ENCODE measurements around the gene TACR1. TPM values are rescaled to one million over a fixed set of nuclear protein-coding genes. Genes with fewer than 3 reads are reported as not detected.
"Not testable (repeated sequence)": the region's sequence is repeated elsewhere in the genome, so short reads cannot be mapped to it uniquely, and the experiment has no call there.

TACR1 gene
- total RNA-seq, 2 experiments from 2014 or later: not detected

DNA sequence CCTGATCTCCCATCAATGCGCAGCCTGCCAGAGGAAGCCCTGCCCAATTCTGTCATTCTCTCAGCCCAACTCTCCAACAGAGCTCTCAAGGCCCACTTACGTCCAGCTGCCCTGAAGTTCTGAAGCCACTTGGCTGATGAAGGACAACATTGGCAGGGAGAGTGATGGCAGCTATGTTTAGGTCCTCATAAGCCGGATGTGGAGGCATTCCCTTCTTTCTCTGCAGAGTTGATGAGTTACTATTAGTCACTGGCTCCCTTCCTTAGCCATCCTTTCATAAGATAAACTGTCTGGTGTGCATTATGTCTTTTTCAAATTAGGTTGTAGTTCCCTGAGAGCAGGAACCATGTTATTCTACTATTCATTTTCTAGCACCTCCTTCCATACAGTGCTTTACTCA, 22.5 kb upstream of the TACR1 start:
- Mint-ChIP-seq H3K4me1 (ENCODE audit: low read depth) (no peaks in the 10 kb centered on the region), H3K4me3 (no peak overlapping the region), H3K27ac (no peak overlapping the region), H3K27me3 (ENCODE audit: low read depth) (peaks cover 8% of the 10 kb centered on the region), H3K36me3 (ENCODE audit: low read depth) (no peaks in the 10 kb centered on the region), H3K9me3 (no peaks in the 10 kb centered on the region)
- intact Hi-C loops (cut with micrococcal nuclease): no loop called here
- no peak for DNase-seq
- CTCF ChIA-PET: interaction anchor here (0.6 kb wide), 1 partner anchor 62 kb away, joined by 3 read pairs; no protein-coding TSS in a partner anchor

- H3K36me3 Mint-ChIP-seq (ENCODE audit: low read depth); DNase-seq; H3K27me3 Mint-ChIP-seq (ENCODE audit: low read depth); intact Hi-C loops (cut with micrococcal nuclease); CTCF ChIA-PET; H3K4me1 Mint-ChIP-seq (ENCODE audit: low read depth); H3K27ac Mint-ChIP-seq; H3K9me3 Mint-ChIP-seq; H3K4me3 Mint-ChIP-seq: not testable (repeated sequence)
Measured at GRCh38 chr2:75219213-75219612, 19.9 kb upstream of the TACR1 start.

DNA sequence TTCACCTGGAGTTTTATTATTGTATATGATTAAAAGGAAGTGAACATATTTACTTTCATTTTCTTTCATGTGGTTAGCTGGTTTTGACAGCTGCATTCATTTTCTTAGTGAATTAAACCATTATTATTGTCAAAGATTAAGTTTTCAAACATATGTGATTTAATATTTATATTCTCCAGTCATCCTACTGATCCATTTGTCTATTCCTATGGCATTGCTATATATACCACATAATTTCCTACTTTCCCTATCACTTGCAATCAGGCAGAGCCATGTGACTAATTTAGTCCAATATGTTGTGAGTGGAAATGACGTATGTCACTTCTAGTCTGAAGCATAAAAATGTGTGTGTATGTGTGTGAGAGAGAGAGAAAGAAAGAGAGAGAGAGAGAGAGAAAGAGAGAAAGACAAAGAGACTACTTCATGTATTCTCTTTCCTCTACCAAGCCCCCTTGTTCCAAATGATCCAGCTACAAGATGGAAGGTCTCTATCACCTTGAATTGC, 12.0 kb upstream of the TACR1 start:
- Mint-ChIP-seq H3K4me3 (no peak overlapping the region), H3K36me3 (ENCODE audit: low read depth) (no peaks in the 10 kb centered on the region), H3K27ac (no peak overlapping the region), H3K4me1 (ENCODE audit: low read depth) (peaks cover 4% of the 10 kb centered on the region), H3K9me3 (no peaks in the 10 kb centered on the region), H3K27me3 (ENCODE audit: low read depth) (peaks cover 2% of the 10 kb centered on the region)
- no peak for DNase-seq
- intact Hi-C loops (cut with micrococcal nuclease): no loop called here
- CTCF ChIA-PET: no interaction called here

- no peak for DNase-seq
- Mint-ChIP-seq H3K36me3 (ENCODE audit: low read depth) (no peaks in the 10 kb centered on the region), H3K4me1 (ENCODE audit: low read depth) (peaks cover 4% of the 10 kb centered on the region), H3K27me3 (ENCODE audit: low read depth) (peaks cover 7% of the 10 kb centered on the region), H3K27ac (no peak overlapping the region), H3K4me3 (no peak overlapping the region), H3K9me3 (no peaks in the 10 kb centered on the region)
- intact Hi-C loops (cut with micrococcal nuclease): no loop called here
- CTCF ChIA-PET: no interaction called here
Measured at GRCh38 chr2:75210409-75210808, 11.1 kb upstream of the TACR1 start.

DNA sequence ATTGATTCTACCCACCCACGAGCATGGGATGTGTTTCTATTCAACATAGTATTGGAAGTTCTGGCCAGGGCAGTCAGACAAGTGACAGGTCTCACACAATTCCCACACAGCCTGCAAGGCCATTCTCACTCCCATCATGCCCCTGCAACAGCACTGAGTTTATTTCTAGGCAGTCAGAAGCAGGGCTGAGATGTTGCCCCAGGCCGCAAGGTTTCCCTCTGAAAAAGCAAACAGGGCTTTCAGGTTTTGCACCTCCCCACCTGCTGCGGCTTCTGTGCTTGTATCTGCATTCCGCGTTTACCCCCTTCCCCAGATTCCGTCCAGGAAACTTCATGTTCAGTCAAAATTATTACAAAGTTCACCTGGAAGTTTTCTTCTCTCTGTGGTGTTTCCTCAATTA, 9.4 kb upstream of the TACR1 start:
- CTCF ChIA-PET: no interaction called here
- Mint-ChIP-seq H3K36me3 (ENCODE audit: low read depth) (no peaks in the 10 kb centered on the region), H3K4me3 (no peak overlapping the region), H3K27ac (no peak overlapping the region), H3K27me3 (ENCODE audit: low read depth) (peaks cover 19% of the 10 kb centered on the region), H3K4me1 (ENCODE audit: low read depth) (peaks cover 4% of the 10 kb centered on the region), H3K9me3 (no peaks in the 10 kb centered on the region)
- no peak for DNase-seq
- intact Hi-C loops (cut with micrococcal nuclease): no loop called here

GRCh38 chr2:75204833-75205232, 5.5 kb upstream of the TACR1 start:
- H3K4me3 Mint-ChIP-seq: no peak overlapping the region
- CTCF ChIA-PET: no interaction called here
- H3K27me3 Mint-ChIP-seq (ENCODE audit: low read depth): peaks cover 43% of the 10 kb centered on the region
- intact Hi-C loops (cut with micrococcal nuclease): no loop called here
- H3K9me3 Mint-ChIP-seq: no peaks in the 10 kb centered on the region
- H3K27ac Mint-ChIP-seq: no peak overlapping the region
- H3K36me3 Mint-ChIP-seq (ENCODE audit: low read depth): no peaks in the 10 kb centered on the region
- peaks cover 5% of the 10 kb centered on the region for H3K4me1 Mint-ChIP-seq (ENCODE audit: low read depth)
- no peak for DNase-seq

GRCh38 chr2:75202359-75202758, 3.0 kb upstream of the TACR1 start:
- peaks cover 66% of the 10 kb centered on the region for H3K27me3 Mint-ChIP-seq (ENCODE audit: low read depth)
- DNase-seq: no peak
- no peak overlapping the region for H3K4me3 Mint-ChIP-seq
- H3K9me3 Mint-ChIP-seq: no peaks in the 10 kb centered on the region
- no peak overlapping the region for H3K27ac Mint-ChIP-seq
- CTCF ChIA-PET: no interaction called here
- no peaks in the 10 kb centered on the region for H3K36me3 Mint-ChIP-seq (ENCODE audit: low read depth)
- intact Hi-C loops (cut with micrococcal nuclease): no loop called here
- H3K4me1 Mint-ChIP-seq (ENCODE audit: low read depth): peaks cover 7% of the 10 kb centered on the region

- Mint-ChIP-seq H3K27ac (no peak overlapping the region), H3K9me3 (no peaks in the 10 kb centered on the region), H3K4me3 (peak overlapping the region; percentile 66), H3K4me1 (ENCODE audit: low read depth) (peaks cover 7% of the 10 kb centered on the region), H3K36me3 (ENCODE audit: low read depth) (no peaks in the 10 kb centered on the region), H3K27me3 (ENCODE audit: low read depth) (peaks cover 70% of the 10 kb centered on the region)
- intact Hi-C loops (cut with micrococcal nuclease): no loop called here
- DNase-seq: peak; percentile 10
- CTCF ChIA-PET: interaction anchor here (0.7 to 1.5 kb wide), 11 partner anchors 11 to 408 kb away, joined by 3 to 6 read pairs (median 3); no protein-coding TSS in a partner anchor
Measured at GRCh38 chr2:75200140-75201096, 1.1 kb upstream of the TACR1 start.

- no peaks in the 10 kb centered on the region for H3K36me3 Mint-ChIP-seq (ENCODE audit: low read depth)
- peaks cover 2% of the 10 kb centered on the region for H3K4me1 Mint-ChIP-seq (ENCODE audit: low read depth)
- H3K27me3 Mint-ChIP-seq (ENCODE audit: low read depth): peaks cover 54% of the 10 kb centered on the region
- CTCF ChIA-PET: interaction anchor here (0.7 kb wide), 1 partner anchor 273 kb away, joined by 3 read pairs; no protein-coding TSS in a partner anchor
- intact Hi-C loops (cut with micrococcal nuclease): no loop called here
- H3K27ac Mint-ChIP-seq: no peak overlapping the region
- H3K9me3 Mint-ChIP-seq: no peaks in the 10 kb centered on the region
- H3K4me3 Mint-ChIP-seq: no peak overlapping the region
- DNase-seq: no peak
Measured at GRCh38 chr2:75195076-75195691, 4.1 kb downstream of the TACR1 start.

DNA sequence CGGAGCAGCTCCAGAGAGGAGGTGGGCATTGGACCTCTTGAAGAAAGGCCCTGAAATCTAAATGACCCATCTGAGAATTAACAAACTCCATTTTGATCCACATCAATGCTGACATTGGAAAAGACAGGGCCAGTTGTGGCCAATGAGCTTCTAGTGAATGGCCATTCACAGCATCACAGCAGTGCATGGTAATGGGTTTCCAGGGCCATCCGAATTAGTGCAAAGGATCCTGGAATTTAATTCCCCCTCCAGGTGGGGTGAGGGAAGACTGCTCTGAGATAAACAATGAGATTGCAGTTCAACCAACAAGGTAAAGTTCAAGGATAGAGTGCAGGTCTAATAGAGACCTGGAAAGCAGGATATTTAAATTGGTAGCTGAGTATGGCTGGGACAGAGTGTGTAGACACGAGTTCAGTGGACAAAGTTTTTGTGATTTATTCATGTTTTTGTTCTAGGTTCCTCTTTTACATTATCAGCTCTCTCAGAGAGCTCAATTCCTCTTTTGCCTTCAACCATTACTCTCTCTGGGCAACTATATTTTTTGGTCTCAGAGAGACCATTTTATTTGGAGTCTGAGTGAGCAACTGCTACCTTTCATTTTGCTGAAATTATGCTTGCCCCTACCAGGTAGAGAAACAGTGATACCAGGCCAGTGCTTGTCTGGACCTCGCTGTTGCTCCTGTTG, 5.0 kb downstream of the TACR1 start:
- Mint-ChIP-seq H3K27me3 (ENCODE audit: low read depth) (peaks cover 47% of the 10 kb centered on the region), H3K4me1 (ENCODE audit: low read depth) (no peaks in the 10 kb centered on the region), H3K36me3 (ENCODE audit: low read depth) (no peaks in the 10 kb centered on the region), H3K27ac (no peak overlapping the region), H3K4me3 (no peak overlapping the region), H3K9me3 (no peaks in the 10 kb centered on the region)
- no peak for DNase-seq
- intact Hi-C loops (cut with micrococcal nuclease): no loop called here
- CTCF ChIA-PET: interaction anchor here (0.7 kb wide), 1 partner anchor 272 kb away, joined by 3 read pairs; no protein-coding TSS in a partner anchor

DNA sequence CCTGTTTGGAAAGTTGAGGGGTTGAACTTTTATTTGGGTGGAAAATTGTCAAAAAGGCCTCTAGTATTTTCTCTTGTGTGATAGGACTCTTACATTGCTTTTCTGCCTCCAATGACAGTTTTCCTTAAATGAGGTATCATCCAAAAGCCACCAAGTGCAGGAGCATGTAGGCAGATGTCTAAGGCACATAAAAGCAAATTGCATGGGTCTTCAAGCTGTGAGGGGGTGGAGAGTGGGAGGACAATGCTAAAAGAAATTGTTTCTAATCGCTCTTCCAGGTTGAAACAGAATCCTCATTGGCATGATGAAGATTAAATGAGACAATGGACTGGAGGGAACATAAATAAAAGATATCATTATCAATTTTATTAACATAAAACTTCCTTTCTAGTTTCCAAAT, 6.8 kb downstream of the TACR1 start:
- Mint-ChIP-seq H3K4me1 (ENCODE audit: low read depth) (no peaks in the 10 kb centered on the region), H3K4me3 (no peak overlapping the region), H3K27ac (no peak overlapping the region), H3K9me3 (no peaks in the 10 kb centered on the region), H3K36me3 (ENCODE audit: low read depth) (no peaks in the 10 kb centered on the region), H3K27me3 (ENCODE audit: low read depth) (peaks cover 31% of the 10 kb centered on the region)
- CTCF ChIA-PET: interaction anchor here (0.6 kb wide), 1 partner anchor 12 kb away, joined by 3 read pairs; no protein-coding TSS in a partner anchor
- DNase-seq: no peak
- intact Hi-C loops (cut with micrococcal nuclease): no loop called here

- H3K27me3 Mint-ChIP-seq (ENCODE audit: low read depth): peaks cover 19% of the 10 kb centered on the region
- CTCF ChIA-PET: interaction anchor here (1.0 kb wide), 1 partner anchor 9 kb away, joined by 3 read pairs; no protein-coding TSS in a partner anchor
- no peak overlapping the region for H3K27ac Mint-ChIP-seq
- no peaks in the 10 kb centered on the region for H3K36me3 Mint-ChIP-seq (ENCODE audit: low read depth)
- H3K4me1 Mint-ChIP-seq (ENCODE audit: low read depth): no peaks in the 10 kb centered on the region
- H3K9me3 Mint-ChIP-seq: no peaks in the 10 kb centered on the region
- H3K4me3 Mint-ChIP-seq: no peak overlapping the region
- intact Hi-C loops (cut with micrococcal nuclease): no loop called here
- no peak for DNase-seq
Measured at GRCh38 chr2:75190271-75190990, 8.9 kb downstream of the TACR1 start.

Data from activated naive CD4-positive, alpha-beta T cell treated with anti-CD3 and anti-CD28 coated beads for 36 hours (primary cell).